Fibroblast of lung (primary cell): ENCODE data around the gene MAD2L1. TPM values are rescaled to one million over a fixed set of nuclear protein-coding genes. Genes with fewer than 3 reads are reported as not detected.

Experiments used
- DNase-seq, 2 donors: peaks; one replicate each; pipeline versions ENCODE4 v3.0.0 to v3.0.0-alpha.2; 2010; ENCODE audit warnings: low read depth in 2 of 2
- H2AFZ ChIP-seq: 2 replicates; pipeline ENCODE4 v1.5.1; 2012; ENCODE audit warnings: low read length, control low read depth, inconsistent platforms
- H3K27ac ChIP-seq: 2 replicates; pipeline ENCODE4 v1.5.1; 2011; ENCODE audit warnings: low read length, control low read depth; ENCODE audit not compliant: insufficient read depth
- H3K27me3 ChIP-seq: 2 replicates; pipeline ENCODE4 v1.5.1; 2011; ENCODE audit warnings: mild to moderate bottlenecking, low read length; ENCODE audit not compliant: control insufficient read depth, insufficient read depth
- H3K36me3 ChIP-seq: 2 replicates; pipeline ENCODE4 v1.5.1; 2011; ENCODE audit warnings: low read length; ENCODE audit not compliant: control insufficient read depth, insufficient read depth
- H3K4me1 ChIP-seq: 2 replicates; pipeline ENCODE4 v1.5.1; 2011; ENCODE audit warnings: low read length; ENCODE audit not compliant: control insufficient read depth, insufficient read depth; ENCODE audit errors: extremely low read depth
- H3K4me2 ChIP-seq: 2 replicates; pipeline ENCODE4 v1.5.1; 2011; ENCODE audit warnings: low read length, control low read depth; ENCODE audit not compliant: insufficient read depth; ENCODE audit errors: extremely low read depth
- H3K4me3 ChIP-seq, 4 experiments: fragments of 200-600 bp in 1 of 4; sonication (generic) in 1 of 4; replicated peaks in 1 of 4; 2 replicates each; pipeline ENCODE4 v1.5.1; 2011 to 2016; ENCODE audit warnings: low read length in 4 of 4, low read depth in 3 of 4, mild to moderate bottlenecking in 3 of 4, control low read depth in 2 of 4, inconsistent platforms in 1 of 4, mixed read lengths in 1 of 4; ENCODE audit not compliant: insufficient read depth in 1 of 4; ENCODE audit errors: control extremely low read depth in 1 of 4
- H3K79me2 ChIP-seq: 2 replicates; pipeline ENCODE4 v1.5.1; 2012; ENCODE audit warnings: mild to moderate bottlenecking, low read length, inconsistent platforms; ENCODE audit not compliant: control insufficient read depth, insufficient read depth
- H3K9ac ChIP-seq: 2 replicates; pipeline ENCODE4 v1.5.1; 2011; ENCODE audit warnings: mild to moderate bottlenecking, low read length, control low read depth; ENCODE audit not compliant: insufficient read depth
- H3K9me3 ChIP-seq: 2 replicates; pipeline ENCODE4 v1.5.1; 2012; ENCODE audit warnings: low read depth, low read length; ENCODE audit not compliant: control insufficient read depth, insufficient read depth
- H4K20me1 ChIP-seq: 2 replicates; pipeline ENCODE4 v1.5.1; 2011; ENCODE audit warnings: low read length; ENCODE audit not compliant: control insufficient read depth, insufficient read depth; ENCODE audit errors: extremely low read depth
- EZH2 ChIP-seq: IDR thresholded peaks from 2 replicates; pipeline ENCODE4 v1.5.1; 2012; ENCODE audit warnings: low read length, control low read depth, mild to moderate bottlenecking; ENCODE audit errors: missing control alignments
- polyA plus RNA-seq, 2 donors: library from polyadenylated mRNA; depleted of rRNA in 1 of 2; stranded (reverse) in 1 of 2; unstranded in 1 of 2; fragments of >200 nt; gene quantifications; 2 replicates each; pipeline ENCODE4 v1.2.1, GENCODE V29; 2011 to 2012; ENCODE audit warnings: missing spikeins in 1 of 2
- total RNA-seq: library from RNA; depleted of rRNA; stranded (reverse); fragments of >200 nt; gene quantifications from 2 replicates; pipeline ENCODE4 v1.2.1, GENCODE V29; 2014
- TF ChIP-seq, protein P1 (sequence below), 2 donors: IDR thresholded peaks in 1 of 2; conservative IDR thresholded peaks in 1 of 2; 1 replicate in 1 of 2; 2 replicates in 1 of 2; pipeline ENCODE4 v1.5.1; 2011 to 2012; ENCODE audit warnings: low read length in 2 of 2, control low read depth in 1 of 2, inconsistent platforms in 1 of 2, low read depth in 1 of 2, mild to moderate bottlenecking in 1 of 2

The MAD2L1 gene
- total and polyA plus RNA-seq, 2 donors (not counting 1 experiment from before 2014, with no cell fraction given) = 10.6 to 12.8 TPM

DNA sequence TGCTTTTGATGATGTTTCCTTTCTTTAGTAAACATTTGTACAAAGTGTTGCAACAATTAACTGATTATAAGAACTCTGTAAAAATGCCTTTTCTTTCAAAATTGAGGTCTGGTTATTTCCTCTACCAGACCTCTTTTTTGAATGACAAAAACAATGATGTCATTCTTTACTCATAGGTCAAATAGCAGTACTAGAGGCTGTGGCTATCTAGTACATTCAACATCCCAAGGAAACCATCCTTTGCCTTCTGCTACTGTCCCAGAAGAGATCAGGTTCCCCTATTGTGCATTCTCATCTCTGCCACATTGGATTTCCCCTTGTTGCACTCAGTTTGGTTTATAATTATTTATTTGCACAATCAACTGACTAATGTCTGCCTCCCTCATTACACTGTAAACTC lies 19.1 kb upstream of the MAD2L1 start:
- no peak overlapping the region for H3K4me3 ChIP-seq
- no peaks in the 10 kb centered on the region for H3K9me3 ChIP-seq
- no peak overlapping the region for H3K4me2 ChIP-seq
- H4K20me1 ChIP-seq = no peaks in the 10 kb centered on the region
- no peaks in the 10 kb centered on the region for H3K36me3 ChIP-seq
- peak; percentile 10 to 51 for DNase-seq
- no peak overlapping the region for H3K9ac ChIP-seq
- H2AFZ ChIP-seq = no peak overlapping the region
- no peaks in the 10 kb centered on the region for H3K79me2 ChIP-seq
- TF ChIP-seq EZH2 = no peak
- TF ChIP-seq, protein P1, sequence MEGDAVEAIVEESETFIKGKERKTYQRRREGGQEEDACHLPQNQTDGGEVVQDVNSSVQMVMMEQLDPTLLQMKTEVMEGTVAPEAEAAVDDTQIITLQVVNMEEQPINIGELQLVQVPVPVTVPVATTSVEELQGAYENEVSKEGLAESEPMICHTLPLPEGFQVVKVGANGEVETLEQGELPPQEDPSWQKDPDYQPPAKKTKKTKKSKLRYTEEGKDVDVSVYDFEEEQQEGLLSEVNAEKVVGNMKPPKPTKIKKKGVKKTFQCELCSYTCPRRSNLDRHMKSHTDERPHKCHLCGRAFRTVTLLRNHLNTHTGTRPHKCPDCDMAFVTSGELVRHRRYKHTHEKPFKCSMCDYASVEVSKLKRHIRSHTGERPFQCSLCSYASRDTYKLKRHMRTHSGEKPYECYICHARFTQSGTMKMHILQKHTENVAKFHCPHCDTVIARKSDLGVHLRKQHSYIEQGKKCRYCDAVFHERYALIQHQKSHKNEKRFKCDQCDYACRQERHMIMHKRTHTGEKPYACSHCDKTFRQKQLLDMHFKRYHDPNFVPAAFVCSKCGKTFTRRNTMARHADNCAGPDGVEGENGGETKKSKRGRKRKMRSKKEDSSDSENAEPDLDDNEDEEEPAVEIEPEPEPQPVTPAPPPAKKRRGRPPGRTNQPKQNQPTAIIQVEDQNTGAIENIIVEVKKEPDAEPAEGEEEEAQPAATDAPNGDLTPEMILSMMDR (conservative IDR thresholded peaks at IDR 0.05 in 1 of 2, IDR thresholded peaks at IDR 0.05 in 1 of 2; ENCODE audit: low read depth in 1 of 2, low read length in 2 of 2) = no peak
- no peaks in the 10 kb centered on the region for H3K4me1 ChIP-seq
- no peak overlapping the region for H3K27ac ChIP-seq
- no peaks in the 10 kb centered on the region for H3K27me3 ChIP-seq

DNA sequence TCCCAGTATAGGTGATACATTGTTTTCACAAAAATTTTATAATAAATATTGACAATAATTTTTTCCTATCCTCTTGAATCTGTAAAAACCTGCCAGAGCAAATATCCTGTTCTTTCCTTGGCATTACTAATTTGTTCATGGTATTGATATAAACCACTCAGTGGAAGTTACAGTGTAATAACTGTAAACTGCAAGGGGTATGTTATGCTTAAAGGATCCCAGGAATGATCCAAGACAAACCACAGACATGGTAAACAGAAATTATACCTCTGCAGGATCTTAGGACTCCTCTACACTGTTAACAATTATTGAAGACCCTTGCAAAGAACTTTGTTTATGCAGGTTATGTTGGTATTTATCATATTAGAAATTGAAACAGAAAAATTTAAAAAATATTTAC lies 17.7 kb upstream of the MAD2L1 start:
- H3K4me1 ChIP-seq = no peaks in the 10 kb centered on the region
- no peak overlapping the region for H3K9ac ChIP-seq
- no peaks in the 10 kb centered on the region for H4K20me1 ChIP-seq
- DNase-seq = no peak
- no peaks in the 10 kb centered on the region for H3K79me2 ChIP-seq
- H3K9me3 ChIP-seq = no peaks in the 10 kb centered on the region
- H3K4me2 ChIP-seq = no peak overlapping the region
- TF ChIP-seq, protein P1 (conservative IDR thresholded peaks at IDR 0.05 in 1 of 2, IDR thresholded peaks at IDR 0.05 in 1 of 2; ENCODE audit: low read depth in 1 of 2, low read length in 2 of 2) = no peak
- TF ChIP-seq EZH2 = no peak
- H3K4me3 ChIP-seq = no peak overlapping the region
- no peaks in the 10 kb centered on the region for H3K27me3 ChIP-seq
- no peak overlapping the region for H2AFZ ChIP-seq
- H3K27ac ChIP-seq = no peak overlapping the region
- no peaks in the 10 kb centered on the region for H3K36me3 ChIP-seq

DNA sequence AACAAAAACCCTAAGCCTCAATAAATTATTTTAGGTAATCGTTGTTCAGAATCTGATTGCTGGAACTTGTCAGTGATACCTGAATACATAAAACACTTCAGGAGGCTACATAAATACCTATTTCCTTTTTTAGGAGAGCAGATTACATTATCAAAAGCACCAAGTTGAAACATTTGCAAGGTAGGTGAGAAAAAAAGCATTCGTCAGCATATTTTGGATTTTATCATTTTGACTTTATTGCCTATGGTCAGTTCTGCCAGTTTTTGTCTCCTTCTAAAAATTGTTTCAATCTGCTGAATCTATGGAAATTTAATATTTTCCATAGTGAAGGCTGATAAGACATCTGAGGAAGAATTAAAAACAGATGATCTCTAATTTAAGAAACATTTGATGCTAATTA lies 16.5 kb upstream of the MAD2L1 start:
- H3K9me3 ChIP-seq = no peaks in the 10 kb centered on the region
- no peak for DNase-seq
- no peaks in the 10 kb centered on the region for H3K79me2 ChIP-seq
- no peak overlapping the region for H3K27ac ChIP-seq
- no peak overlapping the region for H2AFZ ChIP-seq
- no peak overlapping the region for H3K4me2 ChIP-seq
- H3K4me3 ChIP-seq = no peak overlapping the region
- H3K27me3 ChIP-seq = no peaks in the 10 kb centered on the region
- H3K4me1 ChIP-seq = no peaks in the 10 kb centered on the region
- H3K9ac ChIP-seq = no peak overlapping the region
- no peaks in the 10 kb centered on the region for H4K20me1 ChIP-seq
- H3K36me3 ChIP-seq = no peaks in the 10 kb centered on the region
- TF ChIP-seq, protein P1 (conservative IDR thresholded peaks at IDR 0.05 in 1 of 2, IDR thresholded peaks at IDR 0.05 in 1 of 2; ENCODE audit: low read depth in 1 of 2, low read length in 2 of 2) = no peak
- no peak for TF ChIP-seq EZH2
